ENCODE data around the gene ARL1. TPM values are rescaled to one million over a fixed set of nuclear protein-coding genes. Genes with fewer than 3 reads are reported as not detected.
A peak's percentile ranks its signal among the peaks of the same experiment; 100 is the strongest.

Gene ARL1
- total RNA-seq (2021; ENCODE audit: unreplicated experiment) (76.0 TPM), Bru-seq, nascent RNA (percentile 87 among the genes with signal in this experiment), BruChase-seq, experiment 1, labeled RNA remaining after a 6-hour chase (percentile 96 among the genes with signal in this experiment), BruChase-seq, experiment 2, labeled RNA remaining after a 2-hour chase (percentile 92 among the genes with signal in this experiment)
- 56.8 and 58.8 TPM in 2 replicates for polyA plus RNA-seq (2012)
- long read RNA-seq, transcript ARL1-201 (6 exons, 3,241 nt), result major isoform, 75 of 89 reads
- long read RNA-seq, partial matches to known transcripts, result 3 of 89 reads
- long read RNA-seq, other reads (novel, unspliced or antisense), result 10 of 89 reads

DNA sequence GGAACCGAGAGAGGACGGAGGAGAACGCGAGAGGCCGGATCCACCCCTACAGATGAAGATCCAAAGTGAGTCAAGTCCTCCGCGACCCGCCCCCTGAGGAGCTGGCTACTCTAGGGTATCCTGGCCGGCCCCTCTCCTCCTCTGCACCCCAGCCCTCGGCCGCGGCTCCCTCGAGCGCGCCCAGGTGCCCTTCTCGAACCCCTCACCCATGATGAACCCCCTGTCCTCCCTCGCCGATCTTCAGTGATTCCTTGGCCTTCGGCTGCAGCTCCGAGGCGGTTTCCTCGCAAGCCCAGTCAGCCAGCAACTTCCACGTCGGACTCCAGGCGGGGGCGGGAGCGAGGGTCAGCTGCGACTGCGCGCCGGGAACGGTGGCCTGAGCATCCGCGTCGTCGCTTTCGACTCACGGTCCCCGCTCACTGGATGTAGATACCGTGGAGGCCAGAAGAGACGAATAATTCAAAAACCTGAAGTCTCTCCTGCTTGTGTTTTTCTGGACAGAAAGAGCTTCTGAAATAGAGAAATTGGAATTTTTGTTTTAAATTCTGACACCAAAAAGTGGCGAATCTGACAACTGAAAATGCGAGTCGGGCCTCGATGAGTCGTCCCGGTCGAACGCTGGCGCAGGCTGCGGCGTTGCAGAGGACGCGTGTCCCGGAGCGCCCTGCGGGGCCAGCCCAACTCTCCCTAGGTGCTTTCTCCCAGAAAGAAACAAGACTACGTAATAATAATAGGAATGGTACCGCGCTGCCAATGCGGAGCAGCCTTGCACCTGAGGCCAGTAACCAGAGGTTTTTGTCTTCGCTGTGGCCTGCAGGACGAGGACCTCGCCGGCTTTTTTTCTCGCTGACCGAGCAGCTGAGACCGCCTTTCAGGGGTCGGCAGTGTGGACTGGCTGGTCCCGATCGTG, at the start of gene ARL1:
Gene ARL1 (minus strand): TSS at position 337 of the 910 bp plus-strand sequence. CDS start 127 bp downstream, at position 210.
- intact Hi-C loops (cut with micrococcal nuclease), result loop anchor here (5.0 kb wide), 2 partner anchors 580 to 655 kb away; partner anchors contain the start of gene WASHC3
- Histone ChIP-seq H3K9ac (ENCODE audit: low read length) (peak within 1 kb of the TSS; percentile 98), H3K27me3 (ENCODE audit: insufficient read depth, low read length) (no peaks in the 10 kb centered on the region), H3K4me2 (ENCODE audit: low read length) (peak within 1 kb of the TSS; percentile 98), H3K9me2 (ENCODE audit: insufficient read depth) (no peaks in the 10 kb centered on the region), H3K4me1 (ENCODE audit: control insufficient read depth in 1 of 2, insufficient read depth in 2 of 2, low read length in 2 of 2) (peaks cover 22 to 31% of the 10 kb centered on the region in 2 experiments), H3K36me3 (ENCODE audit: control insufficient read depth in 1 of 2, insufficient read depth in 2 of 2, low read length in 2 of 2) (no peaks in the 10 kb centered on the region), H3K4me3 (replicated peaks in 1 of 2; ENCODE audit: low read depth in 1 of 2, low read length in 2 of 2) (peak within 1 kb of the TSS; percentile 84 to 98), H3K79me2 (ENCODE audit: insufficient read depth, low read length) (peaks cover 53% of the 10 kb centered on the region), H4K20me1 (ENCODE audit: insufficient read depth) (0 out of 2 replicates have a peak, but pooled peaks cover 6% of the 10 kb centered on the region), H2AFZ (ENCODE audit: low read depth, low read length, poor library complexity, severe bottlenecking) (peak within 1 kb of the TSS; percentile 96), H3K27ac (ENCODE audit: low read depth, low read length) (peak within 1 kb of the TSS; percentile 93), H3K9me3 (ENCODE audit: control insufficient read depth in 1 of 2, insufficient read depth in 1 of 2, low read depth in 1 of 2, low read length in 2 of 2) (no peaks in the 10 kb centered on the region)
- DNase-seq (ENCODE audit: low read depth, low spot score) (peak; percentile 77), ATAC-seq (peak; percentile 83)
- ChIA-PET RAD21 (ENCODE audit: low non-redundant PET in 1 of 2, low total read pairs in 2 of 2, uncharacterized antibody in 2 of 2, unreplicated experiment in 2 of 2) (no interaction called here), POLR2A (no interaction called here), CTCF (interaction anchor here (0.7 kb wide), 1 partner anchor 352 kb away, joined by 3 read pairs; no protein-coding TSS in a partner anchor)
- BruUV-seq (replicated peaks), result no TSS peak
- TF ChIP-seq ZBTB33 (IDR thresholded peaks at IDR 0.05; ENCODE audit: extremely low read depth, insufficient replicate concordance, low read length) (no peak), SIN3A (IDR thresholded peaks at IDR 0.05; ENCODE audit: low read depth) (peak; percentile 60), SP1 (IDR thresholded peaks at IDR 0.05; ENCODE audit: low read depth) (no peak; the same call in 1 of the 2 replicates), JUND (IDR thresholded peaks at IDR 0.05) (no peak), ZNF274 (IDR thresholded peaks at IDR 0.05; ENCODE audit: low read depth, low read length) (no peak), SRF (IDR thresholded peaks at IDR 0.05; ENCODE audit: low read depth) (no peak), CBX3 (IDR thresholded peaks at IDR 0.05; ENCODE audit: low read depth) (0 out of 2 replicates have a peak, but pooled peaks have one; percentile 38), YY1 (IDR thresholded peaks at IDR 0.05; ENCODE audit: extremely low read depth, insufficient replicate concordance, low read depth, low read length) (peak; percentile 30), CEBPB (IDR thresholded peaks at IDR 0.05; ENCODE audit: low read depth) (no peak), REST (IDR thresholded peaks at IDR 0.05; ENCODE audit: low read depth) (no peak), POLR2AphosphoS5 (IDR thresholded peaks at IDR 0.05; ENCODE audit: low read depth, low read length) (peak; percentile 76), EZH2phosphoT487 (IDR thresholded peaks at IDR 0.05; ENCODE audit: borderline replicate concordance) (no peak), EGR1 (IDR thresholded peaks at IDR 0.05; ENCODE audit: low read depth) (peak; percentile 99)
- TF ChIP-seq, protein P1, sequence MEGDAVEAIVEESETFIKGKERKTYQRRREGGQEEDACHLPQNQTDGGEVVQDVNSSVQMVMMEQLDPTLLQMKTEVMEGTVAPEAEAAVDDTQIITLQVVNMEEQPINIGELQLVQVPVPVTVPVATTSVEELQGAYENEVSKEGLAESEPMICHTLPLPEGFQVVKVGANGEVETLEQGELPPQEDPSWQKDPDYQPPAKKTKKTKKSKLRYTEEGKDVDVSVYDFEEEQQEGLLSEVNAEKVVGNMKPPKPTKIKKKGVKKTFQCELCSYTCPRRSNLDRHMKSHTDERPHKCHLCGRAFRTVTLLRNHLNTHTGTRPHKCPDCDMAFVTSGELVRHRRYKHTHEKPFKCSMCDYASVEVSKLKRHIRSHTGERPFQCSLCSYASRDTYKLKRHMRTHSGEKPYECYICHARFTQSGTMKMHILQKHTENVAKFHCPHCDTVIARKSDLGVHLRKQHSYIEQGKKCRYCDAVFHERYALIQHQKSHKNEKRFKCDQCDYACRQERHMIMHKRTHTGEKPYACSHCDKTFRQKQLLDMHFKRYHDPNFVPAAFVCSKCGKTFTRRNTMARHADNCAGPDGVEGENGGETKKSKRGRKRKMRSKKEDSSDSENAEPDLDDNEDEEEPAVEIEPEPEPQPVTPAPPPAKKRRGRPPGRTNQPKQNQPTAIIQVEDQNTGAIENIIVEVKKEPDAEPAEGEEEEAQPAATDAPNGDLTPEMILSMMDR (IDR thresholded peaks at IDR 0.05 in 2 of 3, conservative IDR thresholded peaks at IDR 0.05 in 1 of 3; ENCODE audit: borderline replicate concordance in 1 of 3, insufficient read depth in 1 of 3, low read depth in 2 of 3, low read length in 2 of 3), result no peak
- TF ChIP-seq, protein P2, sequence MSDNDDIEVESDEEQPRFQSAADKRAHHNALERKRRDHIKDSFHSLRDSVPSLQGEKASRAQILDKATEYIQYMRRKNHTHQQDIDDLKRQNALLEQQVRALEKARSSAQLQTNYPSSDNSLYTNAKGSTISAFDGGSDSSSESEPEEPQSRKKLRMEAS (IDR thresholded peaks at IDR 0.05), result peak; percentile 88
- TF ChIP-seq, protein P3, sequence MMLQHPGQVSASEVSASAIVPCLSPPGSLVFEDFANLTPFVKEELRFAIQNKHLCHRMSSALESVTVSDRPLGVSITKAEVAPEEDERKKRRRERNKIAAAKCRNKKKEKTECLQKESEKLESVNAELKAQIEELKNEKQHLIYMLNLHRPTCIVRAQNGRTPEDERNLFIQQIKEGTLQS (IDR thresholded peaks at IDR 0.05), result no peak
